IMR-90 (cell line): ENCODE results near the gene HSD17B8. TPM values are rescaled to one million over a fixed set of nuclear protein-coding genes. Genes with fewer than 3 reads are reported as not detected.

ENCODE experiments used
- CTCF ChIP-seq: conservative IDR thresholded peaks from 2 replicates; pipeline ENCODE4 v1.5.1; 2012; ENCODE audit warnings: mild to moderate bottlenecking, low read depth, low read length, improper control_type of control experiment
- MAFK ChIP-seq: IDR thresholded peaks from 2 replicates; pipeline ENCODE4 v1.6.1; 2012; ENCODE audit warnings: low read depth, low read length, improper control_type of control experiment
- MAZ ChIP-seq: IDR thresholded peaks from 2 replicates; pipeline ENCODE4 v1.6.1; 2012; ENCODE audit warnings: low read depth, mild to moderate bottlenecking, low read length, improper control_type of control experiment, moderate library complexity, borderline replicate concordance
- POLR2A ChIP-seq: IDR thresholded peaks from 2 replicates; pipeline ENCODE4 v1.6.1; 2012; ENCODE audit warnings: mild to moderate bottlenecking, low read depth, low read length
- polyA plus RNA-seq, 3 experiments: library from polyadenylated mRNA; depleted of rRNA; stranded (reverse); fragments of >200 nt; gene quantifications; 2 replicates each; pipeline ENCODE4 v1.2.3, GENCODE V29; 2012; ENCODE audit warnings: low replicate concordance in 1 of 3
- total RNA-seq: library from RNA; depleted of rRNA; stranded (reverse); fragments of >200 nt; gene quantifications from 2 replicates; pipeline ENCODE4 v1.2.3, GENCODE V29; 2012

The HSD17B8 gene
- total and polyA plus RNA-seq, 2 of the 4 experiments (the other 2 are of a cell fraction), result 1.6 to 4.3 TPM

GRCh38 chr6:33206864-33207551 lies 2.6 kb downstream of the HSD17B8 start (continued):
- TF ChIP-seq MAFK (no peak), CTCF (no peak), POLR2A (no peak), MAZ (peak; percentile 64)
